Left cardiac atrium (tissue), 4 donors: ENCODE measurements around the gene DGCR6L. TPM values are rescaled to one million over a fixed set of nuclear protein-coding genes. Genes with fewer than 3 reads are reported as not detected.
"Not testable (repeated sequence)": the region's sequence is repeated elsewhere in the genome, so short reads cannot be mapped to it uniquely, and the experiment has no call there.

Experiments used
- ATAC-seq, 2 donors: fragments of 200-7000 bp; cut with Tn5 transposase; one replicate each; pipeline ENCODE4 v1.9.1; 2020; ENCODE audit warnings: mild to moderate bottlenecking in 2 of 2, moderate library complexity in 2 of 2
- DNase-seq: peaks from one replicate; pipeline ENCODE4 v3.0.0-alpha.2; 2020
- intact Hi-C, 2 donors: fragments of 100-400 bp; cut with DNase I; formaldehyde crosslinking; loops; one replicate each; pipeline versions ENCODE4 v1.14.1 to v1.15.1; 2022 to 2023
- total RNA-seq, 2 donors: library from RNA; stranded (reverse); fragmentation: NEBNext Ultra II Directional; extraction: Animal tissue kit (Norgen Biotek cat#: 25700); gene quantifications; one replicate each; pipeline ENCODE4 v1.2.1, GENCODE V29; 2021
- donor health status: DM: no; HTN: yes; CAD: no.
- donor health status: DM: no; HTN: yes; CAD: no; lungs with severe emphysema.
- donor health status: DM: yes; HTN: yes; CAD: no.
- donor health status: Dilated cardiomyopathy.

Gene DGCR6L
- total RNA-seq, 2 donors from 2014 or later = 35.1 to 41.3 TPM

GRCh38 chr22:20337807-20338206, 17.9 kb upstream of the DGCR6L start:
- DNase-seq, ATAC-seq, intact Hi-C loops: not testable (repeated sequence)

GRCh38 chr22:20336561-20336960, 16.7 kb upstream of the DGCR6L start:
- DNase-seq, ATAC-seq, intact Hi-C loops: not testable (repeated sequence)

GRCh38 chr22:20328569-20328930, 8.7 kb upstream of the DGCR6L start:
- ATAC-seq, intact Hi-C loops: not testable (repeated sequence)

GRCh38 chr22:20325996-20326395, 6.1 kb upstream of the DGCR6L start:
- ATAC-seq, DNase-seq, intact Hi-C loops: not testable (repeated sequence)

More at GRCh38 chr22:20328569-20328930, 8.7 kb upstream of the DGCR6L start:
- not testable (repeated sequence) for DNase-seq

GRCh38 chr22:20324139-20324516, 4.3 kb upstream of the DGCR6L start:
- DNase-seq (no peak), ATAC-seq (no peak)
- intact Hi-C loops = no loop called here

DNA sequence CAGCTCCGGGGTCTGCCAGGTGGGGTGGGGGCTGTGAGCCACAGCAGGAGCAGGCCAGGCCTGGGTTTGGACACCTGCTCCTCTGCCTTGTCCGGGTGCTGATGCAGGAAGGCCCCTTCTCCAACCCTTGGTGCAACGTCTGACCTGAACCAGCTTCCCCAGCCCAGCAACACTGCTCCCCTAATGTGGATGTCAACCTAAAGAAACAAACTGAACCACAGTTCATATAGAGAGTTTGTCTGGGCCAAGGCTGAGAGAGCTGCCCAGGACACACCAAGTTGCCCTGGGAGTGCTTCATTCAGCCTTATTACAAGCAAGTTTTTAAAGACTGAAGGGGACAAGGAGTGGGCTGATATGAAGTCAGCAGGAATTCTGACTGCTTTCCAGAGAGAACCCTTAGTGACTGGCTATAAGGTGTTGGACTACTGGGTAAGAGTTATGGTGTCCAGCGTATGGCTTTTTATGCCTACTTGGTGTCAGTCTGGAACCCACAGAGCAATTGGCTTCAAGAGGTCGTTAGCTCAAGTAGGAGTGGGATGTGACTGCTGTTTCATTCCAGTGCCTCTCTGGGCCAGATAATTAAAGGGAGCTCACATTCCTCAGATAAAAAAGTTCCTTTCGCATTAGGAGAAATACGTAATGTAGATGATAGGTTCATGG, 1.8 kb upstream of the DGCR6L start:
- DNase-seq = peak; percentile 11
- ATAC-seq, intact Hi-C loops: not testable (repeated sequence)

DNA sequence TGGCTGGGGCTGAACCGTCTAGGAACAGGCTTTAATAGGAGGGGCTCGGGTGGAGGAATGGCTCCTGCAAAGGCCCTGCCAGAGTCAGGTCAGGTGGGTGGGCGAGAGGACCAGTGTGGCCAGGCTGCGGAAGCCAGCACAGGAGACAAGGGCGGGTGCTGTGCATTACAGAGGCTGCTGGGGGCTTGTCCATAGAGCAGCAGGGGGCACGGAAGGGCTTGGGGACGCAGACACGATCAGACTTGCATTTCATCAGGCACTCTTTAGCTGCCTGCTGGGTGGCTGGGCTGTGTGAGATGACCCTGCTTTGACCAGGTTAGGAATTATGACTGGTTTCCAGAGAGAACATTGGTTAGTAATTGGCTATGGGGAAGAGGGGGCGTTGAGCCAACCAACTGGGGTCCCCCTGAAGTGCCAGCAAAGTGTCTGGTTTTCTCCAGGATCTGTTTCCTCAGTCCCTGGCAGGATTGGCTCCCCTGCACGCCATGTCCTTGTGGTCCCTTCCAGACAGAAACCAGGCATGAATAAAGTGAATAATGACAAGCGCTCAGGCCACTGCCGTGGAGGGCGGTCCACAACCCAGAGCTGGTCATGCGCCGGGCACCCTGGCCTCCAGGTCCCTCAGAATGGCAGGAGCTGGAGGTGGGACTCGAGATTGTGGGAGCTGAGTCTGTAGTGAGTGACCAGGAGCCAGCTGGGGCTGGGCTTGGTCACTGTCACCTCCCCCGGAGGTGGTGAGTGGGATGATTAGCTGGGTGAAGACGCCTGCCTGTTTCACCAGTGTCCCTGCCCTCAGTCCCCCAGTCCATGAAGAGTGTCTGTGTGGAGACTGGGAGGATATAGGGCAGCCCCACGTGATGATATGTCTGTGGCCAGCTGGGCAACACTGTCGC, 1.0 kb upstream of the DGCR6L start:
- peak; percentile 17 for DNase-seq
- intact Hi-C loops = not testable (repeated sequence)
- ATAC-seq = peak; percentile 13 to 18

- DNase-seq (peak; percentile 26), ATAC-seq (peak in 1 of 2 donors; percentile 1)
- intact Hi-C loops = no loop called here
These were observed 667 bp downstream of the DGCR6L start for GRCh38 chr22:20319041-20319744.

DNA sequence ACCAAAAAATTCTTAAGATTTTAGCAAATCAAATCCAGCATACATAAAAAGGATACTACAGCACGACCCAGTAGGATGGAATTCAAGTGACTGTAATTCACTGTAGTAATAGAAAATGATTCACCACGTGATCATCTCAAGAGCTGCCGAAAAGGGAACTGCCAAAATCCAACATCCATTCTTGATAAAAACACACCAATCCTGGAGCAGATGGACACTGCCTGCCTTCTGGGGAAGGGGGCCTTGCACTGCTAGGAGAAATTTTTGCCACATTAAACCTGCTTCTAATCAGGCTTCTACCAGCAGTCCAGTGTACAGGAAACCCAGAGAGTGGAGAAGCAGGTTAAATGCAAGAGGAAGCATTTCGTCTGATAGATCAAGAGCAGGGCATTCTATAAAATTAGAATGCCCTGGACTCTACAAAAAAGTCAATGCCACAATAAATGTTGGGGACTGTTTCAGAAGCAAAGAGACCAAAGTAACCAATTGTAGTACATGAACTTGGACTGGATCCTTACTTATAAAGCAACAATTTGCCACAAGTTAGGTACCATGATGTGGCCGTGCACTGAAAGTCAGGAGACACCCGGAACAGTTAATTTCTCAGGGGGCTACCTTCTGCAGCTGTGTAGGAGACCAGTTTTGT, 1.7 kb downstream of the DGCR6L start:
- ATAC-seq, DNase-seq, intact Hi-C loops: not testable (repeated sequence)

- intact Hi-C loops, ATAC-seq, DNase-seq: not testable (repeated sequence)
These were observed 2.3 kb downstream of the DGCR6L start for GRCh38 chr22:20317402-20318042.

- no peak for DNase-seq
- ATAC-seq = no peak
- intact Hi-C loops = no loop called here
These were observed 2.9 kb downstream of the DGCR6L start for GRCh38 chr22:20316844-20317401.

GRCh38 chr22:20316217-20316843, 3.5 kb downstream of the DGCR6L start:
- DNase-seq = no peak
- intact Hi-C loops = no loop called here
- ATAC-seq = no peak

GRCh38 chr22:20315337-20316216, 4.3 kb downstream of the DGCR6L start:
- intact Hi-C loops = no loop called here
- DNase-seq = no peak

DNA sequence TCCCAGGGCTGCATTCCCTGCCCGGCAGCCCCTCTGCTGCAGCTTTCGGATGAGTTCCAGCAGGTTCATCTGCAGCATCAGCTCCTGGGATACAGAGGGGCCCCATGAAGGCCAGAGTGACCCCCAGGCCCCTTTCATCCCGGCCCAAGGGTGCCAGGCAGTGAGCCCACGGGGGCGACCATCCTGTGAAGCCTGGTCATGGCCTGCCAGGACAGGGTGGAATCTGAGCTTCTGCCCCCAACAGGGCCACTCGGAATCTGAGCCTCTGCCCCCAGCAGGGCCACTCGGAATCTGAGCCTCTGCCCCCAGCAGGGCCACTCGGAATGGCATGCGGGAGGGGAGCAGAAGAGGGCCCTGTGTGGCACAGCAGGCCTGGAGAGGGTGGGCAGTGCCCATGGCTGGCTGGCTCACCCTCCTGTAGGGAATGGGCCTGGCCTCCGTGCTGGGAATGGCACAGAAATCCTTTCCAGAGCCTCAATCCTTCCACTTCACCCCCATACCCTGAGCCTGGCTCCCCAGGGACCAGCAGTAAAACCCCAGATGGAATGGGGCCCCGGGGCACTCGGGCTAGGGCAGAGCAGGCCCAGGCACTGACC, 5.0 kb downstream of the DGCR6L start:
- DNase-seq, ATAC-seq, intact Hi-C loops: not testable (repeated sequence)

More at GRCh38 chr22:20315337-20316216, 4.3 kb downstream of the DGCR6L start:
- no peak for ATAC-seq

DNA sequence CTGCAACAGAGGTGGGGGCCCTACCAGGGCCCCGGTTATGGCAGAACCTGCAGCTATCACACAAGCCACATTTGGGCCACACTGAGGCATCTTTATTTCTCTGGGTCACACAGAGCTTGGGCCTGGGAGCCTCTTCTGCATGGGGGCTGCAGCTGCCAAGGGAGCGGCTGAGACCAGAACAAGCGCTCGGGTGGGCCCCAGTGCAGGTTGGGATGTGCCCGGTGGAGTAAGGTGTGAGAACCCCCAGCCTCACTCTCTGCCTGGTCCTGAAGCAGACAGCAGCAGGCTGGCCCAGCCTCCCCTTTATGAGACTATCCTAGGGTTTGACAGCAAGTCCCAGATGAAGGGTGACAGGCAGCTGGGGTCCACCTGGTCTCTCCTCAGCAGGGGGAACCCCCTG, 5.7 kb downstream of the DGCR6L start:
- DNase-seq, intact Hi-C loops, ATAC-seq: not testable (repeated sequence)

DNA sequence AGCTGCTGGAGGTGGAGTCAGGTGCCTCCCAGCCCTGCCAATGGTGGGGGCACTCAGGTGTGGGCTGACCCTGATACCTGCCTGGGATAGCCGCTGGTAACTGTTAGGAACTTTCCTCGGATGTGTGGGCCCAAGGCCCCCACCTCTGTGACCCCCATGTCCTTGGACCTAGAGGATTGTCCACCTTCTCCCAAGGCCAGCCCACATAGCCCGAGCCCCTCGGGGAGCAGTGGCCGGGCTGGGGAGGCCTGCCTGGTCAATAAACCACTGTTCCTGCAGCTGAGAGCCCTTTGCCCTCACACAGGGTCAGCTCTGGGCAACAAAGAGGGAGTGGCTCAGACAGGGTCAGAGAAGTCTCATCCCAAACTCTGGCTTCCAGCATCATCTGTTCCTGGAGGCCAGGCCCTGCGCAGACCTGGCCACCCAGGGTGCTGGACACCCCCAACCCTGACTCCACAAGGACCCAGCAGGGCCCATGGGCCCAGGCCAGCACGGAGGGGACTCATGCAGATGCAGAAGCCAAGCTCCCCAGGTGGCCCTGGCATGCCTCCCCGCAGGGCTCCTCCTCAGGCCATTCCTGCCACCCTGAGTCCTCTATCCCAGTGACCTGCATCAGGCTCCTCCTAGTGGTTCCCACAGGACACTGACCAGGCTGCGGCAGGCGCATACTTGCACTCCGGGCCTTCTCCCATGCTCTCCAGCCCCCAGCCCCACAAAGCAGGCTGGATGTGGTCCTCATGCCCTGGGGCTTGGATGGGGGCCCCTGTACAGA, 6.4 kb downstream of the DGCR6L start:
- intact Hi-C loops, DNase-seq, ATAC-seq: not testable (repeated sequence)
